ENCODE measurements around the gene TRPM1. TPM values are rescaled to one million over a fixed set of nuclear protein-coding genes. Genes with fewer than 3 reads are reported as not detected.

TRPM1 gene
- total RNA-seq, 1 donor from 2014 or later: not detected

DNA sequence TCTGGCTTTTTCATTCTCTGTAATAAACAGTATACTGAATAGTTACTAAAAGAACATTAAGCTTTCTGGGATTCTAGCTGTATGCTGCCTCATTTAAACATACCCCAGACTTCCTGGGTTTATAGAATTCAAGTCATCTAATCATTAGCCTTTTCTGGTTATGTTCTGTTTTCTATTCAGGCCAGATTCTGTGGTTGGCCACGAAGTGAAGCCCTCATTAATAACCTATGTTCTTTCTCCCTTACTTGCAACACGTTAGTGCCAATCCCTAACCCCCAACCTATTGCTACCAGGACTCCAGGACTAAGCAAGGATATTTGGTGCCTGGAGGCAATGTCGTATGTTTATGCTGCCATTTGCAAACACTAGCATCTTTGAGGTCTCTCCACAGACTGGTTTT is 81.5 kb downstream of the TRPM1 start:
- no peak for DNase-seq
- ChIA-PET CTCF (no interaction called here), POLR2A (no interaction called here)
- Mint-ChIP-seq H3K27me3 (no peaks in the 10 kb centered on the region), H3K36me3 (ENCODE audit: low read depth) (no peaks in the 10 kb centered on the region), H3K27ac (no peak overlapping the region), H3K4me3 (no peak overlapping the region), H3K4me1 (peaks cover 67% of the 10 kb centered on the region), H3K9me3 (no peaks in the 10 kb centered on the region)
- ATAC-seq (ENCODE audit: low read depth): no peak
- intact Hi-C loops (cut with micrococcal nuclease): loop anchor here (2.0 kb wide), 1 partner anchor 15 kb away; no protein-coding TSS in a partner anchor
- TF ChIP-seq, protein P1, sequence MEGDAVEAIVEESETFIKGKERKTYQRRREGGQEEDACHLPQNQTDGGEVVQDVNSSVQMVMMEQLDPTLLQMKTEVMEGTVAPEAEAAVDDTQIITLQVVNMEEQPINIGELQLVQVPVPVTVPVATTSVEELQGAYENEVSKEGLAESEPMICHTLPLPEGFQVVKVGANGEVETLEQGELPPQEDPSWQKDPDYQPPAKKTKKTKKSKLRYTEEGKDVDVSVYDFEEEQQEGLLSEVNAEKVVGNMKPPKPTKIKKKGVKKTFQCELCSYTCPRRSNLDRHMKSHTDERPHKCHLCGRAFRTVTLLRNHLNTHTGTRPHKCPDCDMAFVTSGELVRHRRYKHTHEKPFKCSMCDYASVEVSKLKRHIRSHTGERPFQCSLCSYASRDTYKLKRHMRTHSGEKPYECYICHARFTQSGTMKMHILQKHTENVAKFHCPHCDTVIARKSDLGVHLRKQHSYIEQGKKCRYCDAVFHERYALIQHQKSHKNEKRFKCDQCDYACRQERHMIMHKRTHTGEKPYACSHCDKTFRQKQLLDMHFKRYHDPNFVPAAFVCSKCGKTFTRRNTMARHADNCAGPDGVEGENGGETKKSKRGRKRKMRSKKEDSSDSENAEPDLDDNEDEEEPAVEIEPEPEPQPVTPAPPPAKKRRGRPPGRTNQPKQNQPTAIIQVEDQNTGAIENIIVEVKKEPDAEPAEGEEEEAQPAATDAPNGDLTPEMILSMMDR (IDR thresholded peaks at IDR 0.05): no peak

DNA sequence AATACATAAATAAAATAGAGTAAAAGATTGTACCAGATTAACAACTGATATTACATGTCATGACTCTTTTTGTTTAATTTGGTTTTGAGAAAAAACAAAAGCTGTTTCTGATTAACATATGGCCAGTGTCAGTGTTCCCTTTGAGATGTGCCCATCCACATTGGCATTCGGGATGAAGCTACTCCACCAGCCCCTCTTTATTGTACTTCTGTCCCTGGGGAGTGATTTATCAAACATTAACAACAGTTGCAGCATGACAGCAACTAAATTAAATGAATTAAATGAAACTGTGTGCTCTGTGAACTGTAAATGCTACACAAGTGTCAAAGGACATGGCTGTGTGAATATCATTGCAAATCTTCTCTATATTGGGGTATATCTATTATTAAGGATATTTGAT is 84.2 kb downstream of the TRPM1 start:
- ChIA-PET CTCF (no interaction called here), POLR2A (interaction anchor here (0.6 to 4.3 kb wide), 3 partner anchors 13 to 83 kb away, joined by 3 to 23 read pairs (median 3); partner anchors contain the start of gene MTMR10)
- ATAC-seq (ENCODE audit: low read depth) (no peak), DNase-seq (no peak)
- peaks cover 60% of the 10 kb centered on the region for H3K4me1 Mint-ChIP-seq
- H3K36me3 Mint-ChIP-seq (ENCODE audit: low read depth): peaks cover 7% of the 10 kb centered on the region
- intact Hi-C loops (cut with micrococcal nuclease): no loop called here
- H3K27me3 Mint-ChIP-seq: no peaks in the 10 kb centered on the region
- TF ChIP-seq, protein P1 (IDR thresholded peaks at IDR 0.05): no peak
- peaks cover 6% of the 10 kb centered on the region for H3K9me3 Mint-ChIP-seq
- H3K27ac Mint-ChIP-seq: no peak overlapping the region
- H3K4me3 Mint-ChIP-seq: no peak overlapping the region

DNA sequence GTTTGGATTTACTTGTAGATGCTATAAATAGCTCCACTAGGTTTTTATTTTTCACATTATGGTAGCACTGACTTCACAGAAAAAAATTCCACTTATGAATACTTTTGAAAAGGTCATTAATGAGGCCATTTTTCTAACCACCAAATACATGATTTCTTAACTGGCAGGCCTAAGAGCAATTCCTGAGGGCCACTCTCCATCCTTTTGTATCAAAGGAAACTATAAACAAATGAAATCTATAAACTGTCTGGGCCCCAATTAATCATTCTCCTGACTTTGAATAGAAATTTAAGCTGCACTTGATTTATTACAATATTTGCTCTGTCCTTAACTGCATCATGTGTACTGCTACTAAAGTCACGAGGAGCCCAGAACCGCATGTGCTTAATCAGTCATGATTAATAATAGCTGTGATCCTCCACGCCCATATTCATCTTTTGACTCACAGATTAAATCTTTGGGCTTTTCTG is 85.0 kb downstream of the TRPM1 start:
- ATAC-seq (ENCODE audit: low read depth) (no peak), DNase-seq (no peak)
- Mint-ChIP-seq H3K4me1 (peaks cover 53% of the 10 kb centered on the region), H3K9me3 (peaks cover 11% of the 10 kb centered on the region), H3K36me3 (ENCODE audit: low read depth) (peaks cover 7% of the 10 kb centered on the region), H3K27me3 (no peaks in the 10 kb centered on the region), H3K27ac (no peak overlapping the region), H3K4me3 (no peak overlapping the region)
- intact Hi-C loops (cut with micrococcal nuclease): no loop called here
- TF ChIP-seq, protein P1 (IDR thresholded peaks at IDR 0.05): no peak
- ChIA-PET POLR2A (interaction anchor here (0.6 to 4.3 kb wide), 4 partner anchors 25 to 444 kb away, joined by 3 to 23 read pairs (median 4); partner anchors contain the start of gene MTMR10), CTCF (no interaction called here)

DNA sequence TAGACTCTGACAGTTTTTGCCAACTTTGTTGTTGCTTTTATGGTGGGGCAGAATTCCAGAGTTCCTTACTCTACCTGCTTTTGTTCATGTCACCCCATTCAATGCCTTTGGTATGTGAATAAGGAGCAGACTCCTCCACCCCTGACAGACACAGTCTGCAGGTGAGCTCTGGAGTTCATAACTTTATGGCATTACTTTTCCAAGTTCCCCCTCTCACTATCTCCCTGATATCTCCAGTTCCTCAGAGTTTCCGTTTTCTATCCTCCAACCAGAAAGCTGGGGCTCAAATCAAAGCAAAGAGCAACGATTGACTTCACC is 87.0 kb downstream of the TRPM1 start:
- TF ChIP-seq, protein P1 (IDR thresholded peaks at IDR 0.05): no peak
- Mint-ChIP-seq H3K27ac (peak overlapping the region; percentile 86), H3K4me3 (peak overlapping the region; percentile 50), H3K9me3 (peaks cover 11% of the 10 kb centered on the region), H3K4me1 (peaks cover 41% of the 10 kb centered on the region), H3K27me3 (no peaks in the 10 kb centered on the region), H3K36me3 (ENCODE audit: low read depth) (peaks cover 7% of the 10 kb centered on the region)
- intact Hi-C loops (cut with micrococcal nuclease): loop anchor here (1.0 to 5.0 kb wide), 4 partner anchors 10 to 33 kb away; partner anchors contain the start of gene MTMR10
- no peak for ATAC-seq (ENCODE audit: low read depth)
- POLR2A ChIA-PET: interaction anchor here (1.0 to 4.3 kb wide), 8 partner anchors 9 to 250 kb away, joined by 3 to 23 read pairs (median 6); partner anchors contain the start of gene MTMR10
- CTCF ChIA-PET: interaction anchor here (1.0 to 1.4 kb wide), 5 partner anchors 16 to 474 kb away, joined by 3 to 7 read pairs (median 3); partner anchors contain the start of gene MTMR10
- DNase-seq: no peak

DNA sequence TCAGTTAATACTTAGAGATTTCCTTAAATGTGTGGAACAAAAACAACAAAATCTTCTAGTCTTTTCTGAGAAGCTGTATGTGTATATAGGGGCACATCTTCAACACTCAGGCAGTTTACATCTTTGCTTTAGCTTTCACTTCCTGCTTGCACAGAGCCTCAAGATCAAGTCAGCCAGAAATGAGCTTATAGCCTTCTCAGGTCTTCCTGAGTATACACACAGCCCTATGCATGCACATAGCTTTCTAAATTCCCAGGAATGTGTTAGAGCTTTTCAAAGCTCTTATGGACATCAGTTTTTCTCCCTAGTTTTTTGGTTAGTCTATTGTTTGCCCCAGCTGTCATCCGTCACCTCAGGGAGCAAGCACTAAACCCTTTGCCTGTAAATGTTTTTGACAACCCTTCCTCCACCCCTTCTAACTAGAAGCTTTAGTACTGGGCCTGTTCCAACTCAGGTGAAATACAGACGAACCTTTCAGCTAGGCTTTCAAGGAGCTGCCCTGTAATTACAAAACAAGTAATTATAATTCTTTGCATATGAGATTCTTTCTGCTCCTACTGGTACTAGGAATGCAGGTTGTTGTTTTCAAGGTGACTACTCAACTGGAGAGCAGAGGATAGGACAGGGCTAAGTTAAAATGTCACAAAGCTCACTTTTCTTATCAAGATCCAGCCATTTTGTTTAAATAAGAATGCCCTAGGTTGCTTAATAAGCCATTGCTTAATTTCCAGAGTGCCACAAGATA is 87.5 kb downstream of the TRPM1 start:
- Mint-ChIP-seq H3K9me3 (peaks cover 14% of the 10 kb centered on the region), H3K27me3 (no peaks in the 10 kb centered on the region), H3K36me3 (ENCODE audit: low read depth) (peaks cover 7% of the 10 kb centered on the region), H3K4me3 (peak overlapping the region; percentile 50), H3K4me1 (peaks cover 45% of the 10 kb centered on the region), H3K27ac (peak overlapping the region; percentile 86)
- TF ChIP-seq, protein P1 (IDR thresholded peaks at IDR 0.05): no peak
- ChIA-PET CTCF (interaction anchor here (0.9 to 1.4 kb wide), 7 partner anchors 15 to 475 kb away, joined by 3 to 7 read pairs (median 3); partner anchors contain the start of gene MTMR10), POLR2A (interaction anchor here (0.6 to 4.3 kb wide), 11 partner anchors 8 to 250 kb away, joined by 3 to 23 read pairs (median 5); partner anchors contain the start of gene MTMR10)
- DNase-seq: no peak
- peak; percentile 97 for ATAC-seq (ENCODE audit: low read depth)
- intact Hi-C loops (cut with micrococcal nuclease): loop anchor here (1.0 to 5.0 kb wide), 4 partner anchors 10 to 33 kb away; partner anchors contain the start of gene MTMR10
